Chondrocyte (in vitro differentiated cells): ENCODE measurements around the gene RUNX3. TPM values are rescaled to one million over a fixed set of nuclear protein-coding genes. Genes with fewer than 3 reads are reported as not detected.

ENCODE experiments used
- DNase-seq: peaks from one replicate; pipeline ENCODE4 v3.0.0; 2021; ENCODE audit warnings: mixed read lengths, low spot score
- H3K27ac Mint-ChIP-seq: one replicate; pipeline ENCODE4 v1.8.0; 2021; ENCODE audit warnings: mild to moderate bottlenecking, moderate library complexity, mixed read lengths; ENCODE audit not compliant: unreplicated experiment
- H3K27me3 Mint-ChIP-seq: 2 replicates; pipeline ENCODE4 v1.8.0; 2021; ENCODE audit warnings: low read depth, mixed read lengths
- H3K36me3 Mint-ChIP-seq: 2 replicates; pipeline ENCODE4 v1.8.0; 2021; ENCODE audit warnings: low read depth, mixed read lengths
- H3K4me1 Mint-ChIP-seq: 2 replicates; pipeline ENCODE4 v1.8.0; 2021; ENCODE audit warnings: low read depth, mild to moderate bottlenecking, mixed read lengths
- H3K4me3 Mint-ChIP-seq: one replicate; pipeline ENCODE4 v1.8.0; 2021; ENCODE audit warnings: mild to moderate bottlenecking, moderate library complexity, mixed read lengths; ENCODE audit not compliant: unreplicated experiment
- H3K9me3 Mint-ChIP-seq: 2 replicates; pipeline ENCODE4 v1.8.0; 2021; ENCODE audit warnings: low read depth, mixed read lengths
- total RNA-seq: library from RNA; stranded (reverse); gene quantifications from 3 replicates; pipeline ENCODE4 v1.2.1, GENCODE V29; 2021
- TF ChIP-seq, protein P1 (sequence below): fragments of 200-600 bp; sonication (generic); IDR thresholded peaks from 2 replicates; pipeline ENCODE4 v1.5.0; 2021; ENCODE audit warnings: antibody characterized with exemption, mild to moderate bottlenecking, moderate library complexity

Gene RUNX3
- total RNA-seq, 1 donor from 2014 or later, result 1.8 TPM

DNA sequence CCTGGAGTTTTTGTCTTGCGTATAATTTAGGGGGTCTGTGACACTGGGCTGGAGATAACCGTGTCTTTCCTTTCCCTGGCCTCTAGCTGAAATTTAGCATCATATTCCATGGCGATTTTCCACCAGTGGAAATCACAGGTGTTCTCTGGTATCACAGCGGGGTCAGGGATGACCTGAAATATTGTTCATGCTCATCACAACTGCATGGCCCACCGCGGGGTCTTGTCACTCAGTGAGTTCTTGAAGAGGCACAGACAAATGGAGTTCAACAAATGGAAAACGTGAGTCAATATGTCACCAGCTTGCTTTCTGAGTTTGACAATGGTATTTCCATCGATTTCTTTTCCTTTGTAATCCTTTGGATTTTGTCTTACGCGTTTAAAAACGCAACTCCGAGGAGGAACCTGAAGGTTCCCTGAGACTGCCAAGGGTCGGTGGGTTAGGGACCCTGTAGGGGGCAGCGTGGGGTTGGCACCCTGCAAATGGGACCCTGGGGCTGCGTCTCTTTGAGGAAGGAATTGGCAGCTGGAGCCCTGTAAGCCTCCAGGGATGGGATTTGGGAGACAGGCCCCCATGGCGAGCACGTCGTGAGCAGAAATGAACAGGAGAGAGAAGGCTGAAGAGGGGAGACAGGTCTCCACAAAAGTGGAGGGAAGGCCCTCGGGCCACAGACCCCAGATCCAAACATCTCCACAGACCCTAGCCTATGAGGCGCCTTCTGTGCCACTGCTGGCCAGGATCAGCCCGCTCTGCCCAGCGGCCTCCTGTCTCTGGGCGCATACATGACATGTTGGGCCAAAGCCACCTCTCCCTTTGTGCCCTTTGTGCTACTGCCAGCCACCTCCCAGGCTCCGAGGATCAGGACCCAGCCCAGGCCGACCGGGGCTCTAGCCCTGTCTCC lies 32.1 kb upstream of the RUNX3 start:
- no peak for DNase-seq

DNA sequence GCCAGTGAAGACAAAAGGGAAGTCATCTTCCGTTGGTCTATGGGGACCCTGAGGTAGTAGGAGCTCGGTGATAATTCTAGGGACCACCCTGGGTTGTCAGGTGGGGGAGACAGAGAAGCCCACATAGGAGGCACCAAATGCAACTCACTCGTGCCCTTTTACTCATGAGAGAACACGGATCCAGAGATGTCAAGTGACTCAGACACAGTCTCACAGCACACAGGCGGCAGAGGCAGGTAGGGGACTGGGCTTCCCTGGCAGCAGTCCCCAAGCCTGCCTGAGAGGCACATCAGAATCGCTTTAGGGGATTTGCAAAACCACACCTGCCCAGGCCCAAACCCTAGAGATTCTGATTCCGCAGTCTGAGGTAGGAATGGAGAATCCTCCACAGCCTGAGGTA lies 31.3 kb upstream of the RUNX3 start:
- Mint-ChIP-seq H3K9me3 (no peaks in the 10 kb centered on the region), H3K27me3 (no peaks in the 10 kb centered on the region), H3K27ac (peak overlapping the region; percentile 11), H3K4me1 (peaks cover 4% of the 10 kb centered on the region), H3K4me3 (no peak overlapping the region), H3K36me3 (no peaks in the 10 kb centered on the region)
- no peak for DNase-seq
- TF ChIP-seq, protein P1, sequence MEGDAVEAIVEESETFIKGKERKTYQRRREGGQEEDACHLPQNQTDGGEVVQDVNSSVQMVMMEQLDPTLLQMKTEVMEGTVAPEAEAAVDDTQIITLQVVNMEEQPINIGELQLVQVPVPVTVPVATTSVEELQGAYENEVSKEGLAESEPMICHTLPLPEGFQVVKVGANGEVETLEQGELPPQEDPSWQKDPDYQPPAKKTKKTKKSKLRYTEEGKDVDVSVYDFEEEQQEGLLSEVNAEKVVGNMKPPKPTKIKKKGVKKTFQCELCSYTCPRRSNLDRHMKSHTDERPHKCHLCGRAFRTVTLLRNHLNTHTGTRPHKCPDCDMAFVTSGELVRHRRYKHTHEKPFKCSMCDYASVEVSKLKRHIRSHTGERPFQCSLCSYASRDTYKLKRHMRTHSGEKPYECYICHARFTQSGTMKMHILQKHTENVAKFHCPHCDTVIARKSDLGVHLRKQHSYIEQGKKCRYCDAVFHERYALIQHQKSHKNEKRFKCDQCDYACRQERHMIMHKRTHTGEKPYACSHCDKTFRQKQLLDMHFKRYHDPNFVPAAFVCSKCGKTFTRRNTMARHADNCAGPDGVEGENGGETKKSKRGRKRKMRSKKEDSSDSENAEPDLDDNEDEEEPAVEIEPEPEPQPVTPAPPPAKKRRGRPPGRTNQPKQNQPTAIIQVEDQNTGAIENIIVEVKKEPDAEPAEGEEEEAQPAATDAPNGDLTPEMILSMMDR, result no peak

More for the DNA sequence above, 32.1 kb upstream of the RUNX3 start:
- Mint-ChIP-seq H3K4me1 (peaks cover 4% of the 10 kb centered on the region), H3K36me3 (no peaks in the 10 kb centered on the region), H3K27ac (no peak overlapping the region), H3K4me3 (no peak overlapping the region), H3K27me3 (no peaks in the 10 kb centered on the region), H3K9me3 (no peaks in the 10 kb centered on the region)
- TF ChIP-seq, protein P1, result no peak

DNA sequence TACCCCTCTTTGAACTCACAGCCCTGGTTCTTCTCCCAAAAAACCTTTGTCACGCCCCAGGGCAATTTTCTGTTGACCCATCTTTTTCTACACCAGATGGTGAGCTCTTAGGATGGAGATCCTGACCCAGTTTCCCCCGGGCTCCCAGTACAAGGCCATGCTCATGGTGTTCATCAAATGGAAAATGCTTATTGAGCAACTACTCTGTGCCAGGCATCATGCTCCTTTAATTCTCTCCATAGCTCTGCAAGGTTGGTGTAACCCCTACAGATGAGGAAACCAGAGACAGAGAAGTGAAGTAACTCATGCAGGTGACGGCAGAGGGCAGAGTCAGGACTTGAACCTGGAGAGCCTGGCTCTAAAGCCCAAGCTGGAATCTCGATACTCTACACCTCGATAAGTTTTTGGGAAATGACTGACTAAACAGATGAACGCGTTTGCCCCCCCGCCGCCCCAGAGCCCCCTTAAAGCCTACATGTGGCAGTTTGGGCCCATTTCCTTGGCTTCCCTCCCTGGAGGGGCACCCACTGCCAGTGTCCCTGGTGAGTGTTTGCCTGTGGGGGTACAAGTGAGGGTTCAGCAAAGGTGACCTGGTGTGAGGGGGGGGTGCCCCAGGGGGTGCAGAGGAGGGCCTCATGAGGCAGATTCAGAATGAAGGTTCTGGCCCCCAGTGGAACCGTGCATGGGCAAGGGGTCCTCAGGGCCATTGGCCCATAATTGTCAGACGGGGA lies 30.2 kb upstream of the RUNX3 start:
- H3K4me1 Mint-ChIP-seq, result peaks cover 6% of the 10 kb centered on the region
- H3K27me3 Mint-ChIP-seq, result no peaks in the 10 kb centered on the region
- no peak overlapping the region for H3K27ac Mint-ChIP-seq
- H3K36me3 Mint-ChIP-seq, result no peaks in the 10 kb centered on the region
- H3K4me3 Mint-ChIP-seq, result no peak overlapping the region
- H3K9me3 Mint-ChIP-seq, result no peaks in the 10 kb centered on the region
- TF ChIP-seq, protein P1, result no peak
- no peak for DNase-seq

DNA sequence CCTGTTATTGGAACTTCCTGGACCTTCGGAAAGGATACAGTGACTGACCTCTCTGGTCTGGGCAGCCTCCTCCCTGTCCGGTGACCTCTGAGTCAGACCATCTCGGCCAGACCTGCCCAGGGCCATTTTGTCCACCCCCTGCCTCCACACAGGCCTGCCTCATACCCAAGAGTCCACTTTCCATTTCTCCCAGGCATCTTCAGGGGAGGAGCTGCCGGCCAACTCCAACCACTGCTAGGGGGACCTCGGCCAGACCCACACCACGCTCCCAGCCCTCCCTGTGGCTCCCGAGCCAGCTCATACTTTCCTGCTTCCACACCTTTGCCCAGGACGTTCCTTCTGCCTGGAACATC lies 29.5 kb upstream of the RUNX3 start:
- H3K27ac Mint-ChIP-seq, result no peak overlapping the region
- no peak for DNase-seq
- no peaks in the 10 kb centered on the region for H3K27me3 Mint-ChIP-seq
- no peaks in the 10 kb centered on the region for H3K9me3 Mint-ChIP-seq
- no peak overlapping the region for H3K4me3 Mint-ChIP-seq
- H3K36me3 Mint-ChIP-seq, result no peaks in the 10 kb centered on the region
- peaks cover 8% of the 10 kb centered on the region for H3K4me1 Mint-ChIP-seq
- TF ChIP-seq, protein P1, result no peak

DNA sequence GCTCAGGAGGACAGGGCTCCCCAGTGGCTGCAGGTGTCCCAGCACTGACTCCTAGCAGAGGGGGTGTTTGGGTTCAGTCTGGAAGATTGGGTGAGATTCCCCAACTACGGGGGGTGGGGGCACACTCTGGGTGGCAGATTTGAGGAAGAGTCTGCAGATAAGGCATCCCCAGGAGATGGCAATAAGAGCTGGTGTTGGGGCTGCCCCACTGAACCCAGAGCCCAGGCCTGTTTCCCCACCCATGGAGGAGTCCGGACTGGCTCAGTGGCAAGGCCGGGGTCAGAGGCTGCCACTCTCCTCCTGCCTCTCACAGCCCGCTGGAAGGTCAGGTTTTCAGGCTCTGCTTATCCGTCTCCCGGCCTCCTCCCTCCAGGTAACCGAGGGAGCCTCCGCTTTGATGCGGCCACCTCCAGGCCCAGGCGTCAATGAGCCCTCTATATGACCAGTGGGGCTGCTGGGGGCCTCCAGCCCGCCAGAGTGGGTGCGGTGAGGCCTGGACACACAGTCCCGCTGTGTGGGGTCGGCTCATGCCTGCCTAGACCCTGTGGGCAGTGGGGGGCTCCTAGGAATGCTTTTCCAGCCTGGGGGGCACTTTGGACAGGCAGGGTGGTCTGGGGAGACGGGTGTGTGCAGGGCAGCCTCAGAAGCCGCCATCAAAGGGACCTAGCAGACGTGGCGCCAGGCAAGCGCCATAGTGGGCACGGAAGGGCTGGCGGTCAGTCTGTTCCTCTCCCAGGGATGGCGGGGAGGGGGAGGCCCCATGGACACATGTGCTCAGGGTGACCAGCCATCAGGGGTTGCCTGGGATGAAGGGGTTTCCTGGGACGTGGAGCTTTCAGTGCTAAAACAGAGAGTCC lies 28.9 kb upstream of the RUNX3 start:
- Mint-ChIP-seq H3K27ac (no peak overlapping the region), H3K36me3 (no peaks in the 10 kb centered on the region), H3K4me3 (no peak overlapping the region), H3K9me3 (no peaks in the 10 kb centered on the region), H3K4me1 (peaks cover 6% of the 10 kb centered on the region), H3K27me3 (no peaks in the 10 kb centered on the region)
- TF ChIP-seq, protein P1, result no peak
- DNase-seq, result no peak
